ENCODE results near the gene RAET1G.

RAET1G gene

DNA sequence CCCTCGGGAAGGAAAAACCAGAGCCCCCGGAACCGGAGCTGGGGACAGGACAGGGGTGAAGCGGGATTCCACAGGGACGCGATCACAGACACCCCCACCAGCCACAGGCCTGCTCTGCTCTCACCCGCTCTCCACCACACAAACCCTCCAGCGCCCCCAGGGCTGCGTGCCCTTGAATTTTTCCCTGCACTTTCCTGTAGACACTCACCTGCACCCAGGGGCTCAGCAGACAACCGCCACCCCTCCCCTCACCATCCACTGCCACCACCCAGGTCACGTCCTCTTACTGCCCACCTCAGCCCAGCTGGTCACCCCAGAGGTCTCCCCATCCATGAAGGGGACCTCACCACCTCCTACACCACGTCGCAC is 19.5 kb upstream of the RAET1G start:
- peaks cover 19% of the 10 kb centered on the region for H3K4me1 ChIP-seq (ENCODE audit: low read length)
- 0 out of 2 replicates have a peak overlapping the region, but pooled peaks have one; percentile 91 for H2AFZ ChIP-seq (ENCODE audit: low read depth, low read length)
- TF ChIP-seq, protein P1, sequence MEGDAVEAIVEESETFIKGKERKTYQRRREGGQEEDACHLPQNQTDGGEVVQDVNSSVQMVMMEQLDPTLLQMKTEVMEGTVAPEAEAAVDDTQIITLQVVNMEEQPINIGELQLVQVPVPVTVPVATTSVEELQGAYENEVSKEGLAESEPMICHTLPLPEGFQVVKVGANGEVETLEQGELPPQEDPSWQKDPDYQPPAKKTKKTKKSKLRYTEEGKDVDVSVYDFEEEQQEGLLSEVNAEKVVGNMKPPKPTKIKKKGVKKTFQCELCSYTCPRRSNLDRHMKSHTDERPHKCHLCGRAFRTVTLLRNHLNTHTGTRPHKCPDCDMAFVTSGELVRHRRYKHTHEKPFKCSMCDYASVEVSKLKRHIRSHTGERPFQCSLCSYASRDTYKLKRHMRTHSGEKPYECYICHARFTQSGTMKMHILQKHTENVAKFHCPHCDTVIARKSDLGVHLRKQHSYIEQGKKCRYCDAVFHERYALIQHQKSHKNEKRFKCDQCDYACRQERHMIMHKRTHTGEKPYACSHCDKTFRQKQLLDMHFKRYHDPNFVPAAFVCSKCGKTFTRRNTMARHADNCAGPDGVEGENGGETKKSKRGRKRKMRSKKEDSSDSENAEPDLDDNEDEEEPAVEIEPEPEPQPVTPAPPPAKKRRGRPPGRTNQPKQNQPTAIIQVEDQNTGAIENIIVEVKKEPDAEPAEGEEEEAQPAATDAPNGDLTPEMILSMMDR (IDR thresholded peaks at IDR 0.05; ENCODE audit: low read depth, low read length), result no peak
- TF ChIP-seq EZH2phosphoT487 (IDR thresholded peaks at IDR 0.05; ENCODE audit: low read depth), result no peak
- no peak overlapping the region for H3K27ac ChIP-seq (ENCODE audit: low read length)
- H3K27me3 ChIP-seq (ENCODE audit: low read depth, low read length), result peaks cover 26% of the 10 kb centered on the region
- no peaks in the 10 kb centered on the region for H3K79me2 ChIP-seq (ENCODE audit: low read length)
- H3K4me2 ChIP-seq (ENCODE audit: low read length), result peak overlapping the region; percentile 73
- no peaks in the 10 kb centered on the region for H4K20me1 ChIP-seq (ENCODE audit: insufficient read depth, low read length)
- H3K36me3 ChIP-seq (replicated peaks; ENCODE audit: low read depth, low read length), result no peaks in the 10 kb centered on the region
- peak overlapping the region; percentile 80 for H3K4me3 ChIP-seq (ENCODE audit: low read length)
- no peaks in the 10 kb centered on the region for H3K9me3 ChIP-seq (ENCODE audit: insufficient read depth, low read length)
- H3K9ac ChIP-seq (ENCODE audit: low read length), result peak overlapping the region; percentile 38; the same call in 1 of the 2 replicates

DNA sequence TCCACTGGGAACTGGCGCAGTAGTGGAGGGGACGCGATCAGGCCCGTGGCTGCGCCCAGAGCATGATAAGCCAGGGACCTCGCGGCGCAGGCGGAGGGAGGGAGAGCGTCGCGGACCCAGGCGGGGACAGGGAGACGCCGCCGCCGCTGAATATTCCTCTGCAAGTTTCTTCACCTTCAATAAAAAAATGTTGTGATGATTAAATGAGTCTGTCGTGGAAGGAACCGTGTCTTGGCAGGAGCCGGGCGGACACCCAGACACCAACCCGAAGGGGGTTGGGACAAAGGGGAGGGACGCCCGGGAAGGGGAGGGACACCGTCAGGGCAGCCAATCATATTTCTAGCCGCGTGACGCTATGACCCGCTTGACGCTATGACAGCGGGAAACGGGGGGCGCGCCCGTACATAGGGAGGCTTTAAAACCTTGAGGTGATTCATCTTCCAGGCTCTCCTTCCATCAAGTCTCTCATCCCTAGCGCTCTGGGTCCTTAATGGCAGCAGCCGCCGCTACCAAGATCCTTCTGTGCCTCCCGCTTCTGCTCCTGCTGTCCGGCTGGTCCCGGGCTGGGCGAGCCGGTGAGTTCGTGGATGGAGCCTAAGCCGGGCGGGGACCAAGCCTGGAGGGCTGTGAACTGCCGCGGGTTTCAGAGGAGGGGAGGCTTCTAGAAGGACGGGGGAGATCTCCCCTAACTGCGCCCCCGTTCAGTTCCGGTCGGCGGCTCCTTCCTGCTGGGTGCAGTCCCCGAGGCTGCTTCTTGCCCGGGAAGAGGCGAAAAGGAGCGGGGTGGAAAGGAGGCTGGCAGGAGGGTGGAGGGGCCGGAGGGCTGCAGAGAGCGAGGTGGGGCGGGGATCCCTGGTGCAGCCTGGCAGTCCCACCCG is 18.9 kb upstream of the RAET1G start, which contains the start of gene ULBP2:
Gene ULBP2 (plus strand): TSS at position 432 of the 878 bp plus-strand sequence. CDS start 59 bp downstream, at position 491.
- no peaks in the 10 kb centered on the region for H4K20me1 ChIP-seq (ENCODE audit: insufficient read depth, low read length)
- H3K27ac ChIP-seq (ENCODE audit: low read length), result no peak within 1 kb of the TSS
- peak within 1 kb of the TSS; percentile 73 for H3K4me2 ChIP-seq (ENCODE audit: low read length)
- peaks cover 28% of the 10 kb centered on the region for H3K27me3 ChIP-seq (ENCODE audit: low read depth, low read length)
- H3K4me3 ChIP-seq (ENCODE audit: low read length), result peak within 1 kb of the TSS; percentile 80
- no peaks in the 10 kb centered on the region for H3K79me2 ChIP-seq (ENCODE audit: low read length)
- H3K9ac ChIP-seq (ENCODE audit: low read length), result peak within 1 kb of the TSS; percentile 38
- peaks cover 19% of the 10 kb centered on the region for H3K4me1 ChIP-seq (ENCODE audit: low read length)
- TF ChIP-seq, protein P1 (IDR thresholded peaks at IDR 0.05; ENCODE audit: low read depth, low read length), result no peak
- TF ChIP-seq EZH2phosphoT487 (IDR thresholded peaks at IDR 0.05; ENCODE audit: low read depth), result no peak
- H3K36me3 ChIP-seq (replicated peaks; ENCODE audit: low read depth, low read length), result no peaks in the 10 kb centered on the region
- no peaks in the 10 kb centered on the region for H3K9me3 ChIP-seq (ENCODE audit: insufficient read depth, low read length)
- peak within 1 kb of the TSS; percentile 91; the same call in 1 of the 2 replicates for H2AFZ ChIP-seq (ENCODE audit: low read depth, low read length)

DNA sequence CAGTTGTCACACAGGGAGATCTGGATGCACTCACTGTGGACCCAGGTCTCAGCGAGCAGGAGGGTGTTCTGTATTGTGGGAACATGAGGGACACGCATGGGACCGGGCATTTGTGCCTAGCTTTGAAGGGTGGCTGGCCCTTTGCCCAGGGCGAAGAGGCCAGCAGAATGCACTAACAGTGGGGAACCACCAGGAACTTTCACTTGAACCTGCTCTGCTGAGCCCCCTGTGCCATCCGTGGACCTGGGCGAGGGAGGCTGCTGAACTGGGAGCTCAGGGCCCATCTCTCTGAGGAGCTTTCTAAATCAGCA is 17.7 kb upstream of the RAET1G start:
- Histone ChIP-seq H3K27ac (ENCODE audit: low read length) (no peak overlapping the region), H3K4me3 (ENCODE audit: low read length) (no peak overlapping the region), H3K79me2 (ENCODE audit: low read length) (no peaks in the 10 kb centered on the region), H2AFZ (ENCODE audit: low read depth, low read length) (no peak overlapping the region), H3K9ac (ENCODE audit: low read length) (no peak overlapping the region), H3K36me3 (replicated peaks; ENCODE audit: low read depth, low read length) (no peaks in the 10 kb centered on the region), H3K9me3 (ENCODE audit: insufficient read depth, low read length) (no peaks in the 10 kb centered on the region), H3K4me2 (ENCODE audit: low read length) (no peak overlapping the region), H3K4me1 (ENCODE audit: low read length) (peaks cover 19% of the 10 kb centered on the region), H3K27me3 (ENCODE audit: low read depth, low read length) (peaks cover 39% of the 10 kb centered on the region), H4K20me1 (ENCODE audit: insufficient read depth, low read length) (no peaks in the 10 kb centered on the region)
- TF ChIP-seq EZH2phosphoT487 (IDR thresholded peaks at IDR 0.05; ENCODE audit: low read depth), result no peak
- TF ChIP-seq, protein P1 (IDR thresholded peaks at IDR 0.05; ENCODE audit: low read depth, low read length), result no peak

DNA sequence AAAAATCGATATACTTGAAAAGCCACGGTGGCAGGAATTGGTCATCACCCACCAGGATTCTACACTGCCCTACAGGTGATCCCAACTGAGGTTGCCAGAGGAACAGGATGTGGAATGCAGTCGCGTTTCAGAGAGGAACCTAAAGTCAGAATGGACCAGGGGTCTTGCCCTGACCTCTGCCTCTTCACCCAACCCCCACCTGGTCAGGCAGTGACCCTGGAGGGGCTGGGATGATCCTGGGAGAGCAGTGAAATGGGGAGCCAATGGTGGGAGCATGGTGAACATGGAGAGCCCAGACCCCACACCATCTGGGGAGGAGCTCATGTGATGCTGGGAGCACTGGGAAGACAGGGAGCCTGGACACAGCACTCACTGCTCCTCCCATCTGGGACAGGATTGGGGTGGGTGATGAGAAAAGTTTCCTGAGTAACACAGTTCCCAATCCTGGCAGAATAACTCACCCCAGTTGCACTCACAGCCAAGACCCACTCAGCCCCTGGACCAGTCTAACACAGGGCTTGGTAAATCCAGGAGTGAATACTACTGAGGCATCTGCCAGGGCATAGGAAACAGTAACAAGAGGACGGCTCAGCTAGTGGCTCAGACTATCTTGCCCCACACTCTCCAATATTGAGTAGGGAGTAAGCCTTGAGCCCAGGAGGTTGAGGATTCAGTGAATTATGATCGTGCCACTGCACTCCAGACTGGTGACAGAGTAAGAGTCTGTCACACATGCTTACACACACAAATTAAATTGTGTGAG is 17.2 kb upstream of the RAET1G start:
- TF ChIP-seq, protein P1 (IDR thresholded peaks at IDR 0.05; ENCODE audit: low read depth, low read length), result no peak
- Histone ChIP-seq H3K36me3 (replicated peaks; ENCODE audit: low read depth, low read length) (no peaks in the 10 kb centered on the region), H3K4me3 (ENCODE audit: low read length) (no peak overlapping the region), H2AFZ (ENCODE audit: low read depth, low read length) (no peak overlapping the region), H4K20me1 (ENCODE audit: insufficient read depth, low read length) (no peaks in the 10 kb centered on the region), H3K27ac (ENCODE audit: low read length) (no peak overlapping the region), H3K9ac (ENCODE audit: low read length) (no peak overlapping the region), H3K4me1 (ENCODE audit: low read length) (peaks cover 19% of the 10 kb centered on the region), H3K79me2 (ENCODE audit: low read length) (no peaks in the 10 kb centered on the region), H3K27me3 (ENCODE audit: low read depth, low read length) (peaks cover 45% of the 10 kb centered on the region), H3K4me2 (ENCODE audit: low read length) (peak overlapping the region; percentile 94), H3K9me3 (ENCODE audit: insufficient read depth, low read length) (no peaks in the 10 kb centered on the region)

All from OCI-LY3 (cell line).